Mucosa of descending colon (tissue), 3 donors: ENCODE measurements around the gene IGSF21. TPM values are rescaled to one million over a fixed set of nuclear protein-coding genes. Genes with fewer than 3 reads are reported as not detected.

Experiments
- ATAC-seq: fragments of 200-7000 bp; cut with Tn5 transposase; one replicate; pipeline ENCODE4 v1.9.1; 2020; ENCODE audit warnings: mild to moderate bottlenecking, moderate library complexity
- DNase-seq, 3 donors: peaks; one replicate each; pipeline ENCODE4 v3.0.0-alpha.2; 2020
- H3K36me3 ChIP-seq: fragments of 200-600 bp; one replicate; pipeline ENCODE4 v1.8.0; 2021; ENCODE audit warnings: low read depth, mild to moderate bottlenecking
- H3K4me1 ChIP-seq: fragments of 200-600 bp; one replicate; pipeline ENCODE4 v1.8.0; 2021; ENCODE audit warnings: low read depth, mild to moderate bottlenecking
- H3K4me3 ChIP-seq: fragments of 200-600 bp; one replicate; pipeline ENCODE4 v1.8.0; 2021; ENCODE audit warnings: mild to moderate bottlenecking
- H3K9me3 ChIP-seq: fragments of 200-600 bp; one replicate; pipeline ENCODE4 v1.8.0; 2021; ENCODE audit warnings: mild to moderate bottlenecking
- CTCF ChIP-seq: fragments of 200-600 bp; IDR thresholded peaks from one replicate; pipeline ENCODE4 v1.8.0; 2022; ENCODE audit warnings: antibody characterized with exemption, mild to moderate bottlenecking
- intact Hi-C, 2 donors: fragments of 100-400 bp; cut with DNase I in 1 of 2; cut with micrococcal nuclease in 1 of 2; formaldehyde crosslinking; loops; one replicate each; pipeline versions ENCODE4 v1.11.0 to v1.11.1; 2022; cut with DNase I, micrococcal nuclease
- total RNA-seq, 3 donors: library from RNA; stranded (reverse); fragmentation: NEBNext Ultra II Directional in 2 of 3; extraction: Animal tissue kit (Norgen Biotek cat#: 25700) in 2 of 3; gene quantifications; one replicate each; pipeline versions ENCODE4 v1.2.1 to v1.2.4, GENCODE V29; 2021 to 2023
- donor health status: DM: no; HTN: no; CAD: no; lungs with moderate emphysema.
- donor health status: DM: no; HTN: no; CAD: no.
- donor health status: DM: no; HTN: yes; CAD: no.

The IGSF21 gene
- total RNA-seq, 3 donors from 2014 or later = 0.70 to 1.4 (median 0.96) TPM

GRCh38 chr1:18263547-18264120, 156.0 kb downstream of the IGSF21 start:
- Histone ChIP-seq H3K4me1 (no peaks in the 10 kb centered on the region), H3K36me3 (no peaks in the 10 kb centered on the region), H3K9me3 (no peaks in the 10 kb centered on the region), H3K4me3 (no peak overlapping the region)
- ATAC-seq = no peak
- intact Hi-C loops = no loop called here
- TF ChIP-seq CTCF = no peak
- no peak for DNase-seq

DNA sequence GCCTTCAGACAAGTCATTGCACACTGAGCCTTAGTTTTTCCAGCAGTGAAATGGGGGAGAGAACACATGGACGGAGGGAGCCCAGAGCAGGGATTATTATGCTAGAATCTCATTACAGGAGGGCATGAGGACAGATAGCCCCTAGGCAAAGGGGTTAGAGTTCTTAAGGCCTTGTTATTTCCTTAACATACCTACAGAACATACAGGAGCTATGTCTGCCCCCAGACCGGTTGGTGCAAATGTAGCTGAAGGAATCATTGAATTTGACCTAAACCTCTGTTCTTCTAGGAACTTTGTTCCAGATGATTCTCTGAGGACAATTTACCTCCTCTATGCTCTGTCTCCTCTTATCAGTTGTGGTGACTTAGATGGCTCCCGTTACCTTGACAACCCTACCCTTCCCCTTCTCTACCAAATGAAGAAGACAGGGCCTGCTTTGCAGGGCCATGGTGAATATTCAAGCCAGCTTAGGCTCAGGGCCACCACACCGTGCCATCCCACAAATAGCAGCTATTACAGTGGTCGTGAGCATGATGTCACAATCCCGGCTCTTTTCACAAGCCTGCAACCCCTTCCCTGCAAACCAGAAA, 156.9 kb downstream of the IGSF21 start:
- intact Hi-C loops = no loop called here
- ATAC-seq (no peak), DNase-seq (no peak)

GRCh38 chr1:18265641-18266040, 158.0 kb downstream of the IGSF21 start:
- H3K36me3 ChIP-seq = no peaks in the 10 kb centered on the region
- no peak for DNase-seq
- intact Hi-C loops = no loop called here
- no peaks in the 10 kb centered on the region for H3K9me3 ChIP-seq
- H3K4me1 ChIP-seq = no peaks in the 10 kb centered on the region
- ATAC-seq = no peak
- TF ChIP-seq CTCF = no peak
- no peak overlapping the region for H3K4me3 ChIP-seq

More for the DNA sequence above, 156.9 kb downstream of the IGSF21 start:
- H3K9me3 ChIP-seq = no peaks in the 10 kb centered on the region
- TF ChIP-seq CTCF = no peak
- no peak overlapping the region for H3K4me3 ChIP-seq
- no peaks in the 10 kb centered on the region for H3K4me1 ChIP-seq
- H3K36me3 ChIP-seq = no peaks in the 10 kb centered on the region

- intact Hi-C loops = no loop called here
- H3K36me3 ChIP-seq = no peaks in the 10 kb centered on the region
- no peak for TF ChIP-seq CTCF
- H3K9me3 ChIP-seq = no peaks in the 10 kb centered on the region
- no peaks in the 10 kb centered on the region for H3K4me1 ChIP-seq
- DNase-seq = no peak
- no peak for ATAC-seq
- no peak overlapping the region for H3K4me3 ChIP-seq
Observed at GRCh38 chr1:18266391-18266790, 158.8 kb downstream of the IGSF21 start.

GRCh38 chr1:18271336-18271735, 163.7 kb downstream of the IGSF21 start:
- H3K4me3 ChIP-seq = no peak overlapping the region
- H3K4me1 ChIP-seq = no peaks in the 10 kb centered on the region
- intact Hi-C loops = no loop called here
- DNase-seq = no peak
- no peak for ATAC-seq
- H3K36me3 ChIP-seq = no peaks in the 10 kb centered on the region
- no peaks in the 10 kb centered on the region for H3K9me3 ChIP-seq
- no peak for TF ChIP-seq CTCF
